ENCODE results near the gene PLAU. TPM values are rescaled to one million over a fixed set of nuclear protein-coding genes. Genes with fewer than 3 reads are reported as not detected.
A peak's percentile ranks its signal among the peaks of the same experiment; 100 is the strongest.

The PLAU gene
- total RNA-seq (2014; rRNA removed): 614 and 683 TPM in 2 replicates
- polyA plus RNA-seq (2012): 228 TPM

- peak; percentile 77 for DNase-seq (ENCODE audit: low read depth)
Observed at GRCh38 chr10:73910764-73911552, at the start of gene PLAU. PLAU (plus strand) TSS chr10:73911132; CDS start chr10:73911556, 424 bp downstream.

GRCh38 chr10:73862011-73862410 lies 48.9 kb upstream of the PLAU start:
- no peak for DNase-seq (ENCODE audit: low read depth)

GRCh38 chr10:73863039-73863817 lies 47.7 kb upstream of the PLAU start:
- no peak for DNase-seq (ENCODE audit: low read depth)

- DNase-seq (ENCODE audit: low read depth): no peak
Observed at GRCh38 chr10:73864229-73864628, 46.7 kb upstream of the PLAU start.

- DNase-seq (ENCODE audit: low read depth): no peak
Observed at GRCh38 chr10:73865107-73865458, 45.8 kb upstream of the PLAU start.

- no peak for DNase-seq (ENCODE audit: low read depth)
Observed at GRCh38 chr10:73865459-73866442, 45.2 kb upstream of the PLAU start.

- no peak for DNase-seq (ENCODE audit: low read depth)
Observed at GRCh38 chr10:73866621-73867020, 44.3 kb upstream of the PLAU start.

GRCh38 chr10:73867126-73867807 lies 43.7 kb upstream of the PLAU start:
- DNase-seq (ENCODE audit: low read depth): no peak

GRCh38 chr10:73867871-73868631 lies 42.9 kb upstream of the PLAU start:
- no peak for DNase-seq (ENCODE audit: low read depth)

GRCh38 chr10:73868655-73869195 lies 42.2 kb upstream of the PLAU start:
- no peak for DNase-seq (ENCODE audit: low read depth)

GRCh38 chr10:73871295-73872189 lies 39.4 kb upstream of the PLAU start:
- no peak for DNase-seq (ENCODE audit: low read depth)

GRCh38 chr10:73872190-73872710 lies 38.7 kb upstream of the PLAU start:
- peak; percentile 32 for DNase-seq (ENCODE audit: low read depth)

- DNase-seq (ENCODE audit: low read depth): no peak
Observed at GRCh38 chr10:73873142-73873837, 37.6 kb upstream of the PLAU start.

- DNase-seq (ENCODE audit: low read depth): no peak
Observed at GRCh38 chr10:73873838-73874215, 37.1 kb upstream of the PLAU start.

- peak; percentile 82 for DNase-seq (ENCODE audit: low read depth)
Observed at GRCh38 chr10:73874267-73875138, 36.4 kb upstream of the PLAU start, which contains the start of gene CAMK2G. CAMK2G (minus strand) TSS chr10:73874555; CDS start chr10:73874461, 94 bp downstream.

- no peak for DNase-seq (ENCODE audit: low read depth)
Observed at GRCh38 chr10:73875139-73875475, 35.8 kb upstream of the PLAU start.

- DNase-seq (ENCODE audit: low read depth): no peak
Observed at GRCh38 chr10:73876157-73876556, 34.8 kb upstream of the PLAU start.
